Measurements from ENCODE around the gene NRG3. TPM values are rescaled to one million over a fixed set of nuclear protein-coding genes. Genes with fewer than 3 reads are reported as not detected.

The NRG3 gene
- total and polyA plus RNA-seq, 3 donors from 2014 or later, result 2.7 to 3.9 (median 2.7) TPM

- no peak overlapping the region for H3K4me3 ChIP-seq
- 86% methylated on average over 1 of the region's 1 CpG for WGBS, 2 donors
- H3K27ac ChIP-seq, result no peak overlapping the region
- DNase-seq, result no peak
- intact Hi-C loops (cut with DNase I; ENCODE audit: low total_unique reads), result no loop called here
- TF ChIP-seq CTCF (IDR thresholded peaks at IDR 0.05) (no peak), POLR2A (IDR thresholded peaks at IDR 0.05) (no peak)
- H3K9me3 ChIP-seq, result no peaks in the 10 kb centered on the region
- no peaks in the 10 kb centered on the region for H3K36me3 ChIP-seq (ENCODE audit: low read depth, missing control alignments)
- H3K4me1 ChIP-seq, result no peaks in the 10 kb centered on the region
- no peaks in the 10 kb centered on the region for H3K27me3 ChIP-seq
Measured at GRCh38 chr10:82136103-82136502, 261.1 kb downstream of the NRG3 start.

- Histone ChIP-seq H3K9me3 (no peaks in the 10 kb centered on the region), H3K27me3 (no peaks in the 10 kb centered on the region), H3K36me3 (ENCODE audit: low read depth, missing control alignments) (no peaks in the 10 kb centered on the region), H3K27ac (no peak overlapping the region), H3K4me3 (no peak overlapping the region), H3K4me1 (no peaks in the 10 kb centered on the region)
- intact Hi-C loops (cut with DNase I; ENCODE audit: low total_unique reads), result no loop called here
- TF ChIP-seq CTCF (IDR thresholded peaks at IDR 0.05) (no peak), POLR2A (IDR thresholded peaks at IDR 0.05) (no peak)
- WGBS, 2 donors, result 70 to 72% methylated on average over 3 of the region's 3 CpGs
- DNase-seq, result no peak
Measured at GRCh38 chr10:82144153-82144552, 269.2 kb downstream of the NRG3 start.

GRCh38 chr10:82148764-82149163 lies 273.8 kb downstream of the NRG3 start:
- H3K4me1 ChIP-seq, result no peaks in the 10 kb centered on the region
- no peak overlapping the region for H3K4me3 ChIP-seq
- intact Hi-C loops (cut with DNase I; ENCODE audit: low total_unique reads), result no loop called here
- WGBS, 2 donors, result 47 to 48% methylated on average over 1 of the region's 1 CpG
- no peaks in the 10 kb centered on the region for H3K36me3 ChIP-seq (ENCODE audit: low read depth, missing control alignments)
- no peaks in the 10 kb centered on the region for H3K9me3 ChIP-seq
- H3K27ac ChIP-seq, result no peak overlapping the region
- DNase-seq, result no peak
- TF ChIP-seq CTCF (IDR thresholded peaks at IDR 0.05), result no peak
- TF ChIP-seq POLR2A (IDR thresholded peaks at IDR 0.05), result no peak
- H3K27me3 ChIP-seq, result no peaks in the 10 kb centered on the region

- no peak for DNase-seq
- Histone ChIP-seq H3K9me3 (no peaks in the 10 kb centered on the region), H3K36me3 (ENCODE audit: low read depth, missing control alignments) (no peaks in the 10 kb centered on the region), H3K27me3 (no peaks in the 10 kb centered on the region), H3K27ac (no peak overlapping the region), H3K4me1 (no peaks in the 10 kb centered on the region), H3K4me3 (no peak overlapping the region)
- TF ChIP-seq CTCF (IDR thresholded peaks at IDR 0.05) (no peak), POLR2A (IDR thresholded peaks at IDR 0.05) (no peak)
- WGBS, 2 donors, result 27 to 85% methylated on average over 2 to 4 of the region's 4 CpGs
- intact Hi-C loops (cut with DNase I; ENCODE audit: low total_unique reads), result no loop called here
Measured at GRCh38 chr10:82149674-82150073, 274.7 kb downstream of the NRG3 start.

GRCh38 chr10:82150123-82150900 lies 275.3 kb downstream of the NRG3 start:
- DNase-seq, result peak; percentile 38
- H3K27me3 ChIP-seq, result no peaks in the 10 kb centered on the region
- H3K4me1 ChIP-seq, result no peaks in the 10 kb centered on the region
- no peaks in the 10 kb centered on the region for H3K9me3 ChIP-seq
- no peak overlapping the region for H3K4me3 ChIP-seq
- WGBS, 2 donors, result 66 to 78% methylated on average over 7 to 9 of the region's 9 CpGs
- H3K27ac ChIP-seq, result no peak overlapping the region
- TF ChIP-seq POLR2A (IDR thresholded peaks at IDR 0.05), result no peak
- H3K36me3 ChIP-seq (ENCODE audit: low read depth, missing control alignments), result no peaks in the 10 kb centered on the region
- intact Hi-C loops (cut with DNase I; ENCODE audit: low total_unique reads), result no loop called here

Measured in testis (tissue), 3 donors.